Muscle layer of colon (tissue), 2 donors: ENCODE data around the gene KIF3A.
"Not testable (repeated sequence)": the region's sequence is repeated elsewhere in the genome, so short reads cannot be mapped to it uniquely, and the experiment has no call there.

ENCODE experiments used
- H3K27ac ChIP-seq: one replicate; pipeline ENCODE4 v1.7.0; 2013; ENCODE audit warnings: low read depth, mild to moderate bottlenecking, low read length, moderate library complexity
- H3K27me3 ChIP-seq, 2 donors: one replicate each; pipeline ENCODE4 v1.7.0; 2013; ENCODE audit warnings: low read length in 2 of 2, mild to moderate bottlenecking in 2 of 2; ENCODE audit not compliant: insufficient read depth in 2 of 2, control insufficient read depth in 1 of 2
- H3K36me3 ChIP-seq: one replicate; pipeline ENCODE4 v1.7.0; 2013; ENCODE audit warnings: mild to moderate bottlenecking, low read length; ENCODE audit not compliant: insufficient read depth
- H3K4me1 ChIP-seq: one replicate; pipeline ENCODE4 v1.7.0; 2013; ENCODE audit warnings: mild to moderate bottlenecking, low read length; ENCODE audit not compliant: insufficient read depth
- H3K4me3 ChIP-seq, 2 donors: one replicate each; pipeline ENCODE4 v1.7.0; 2013; ENCODE audit warnings: low read length in 2 of 2, low read depth in 1 of 2, mild to moderate bottlenecking in 1 of 2, moderate library complexity in 1 of 2
- H3K9ac ChIP-seq: one replicate; pipeline ENCODE4 v1.7.0; 2013; ENCODE audit warnings: low read length
- H3K9me3 ChIP-seq: one replicate; pipeline ENCODE4 v1.7.0; 2013; ENCODE audit warnings: mild to moderate bottlenecking, low read length
- donor health status: abdominal sarcoma.
- donor health status: Adenocarcinoma of cecum.

The KIF3A gene

DNA sequence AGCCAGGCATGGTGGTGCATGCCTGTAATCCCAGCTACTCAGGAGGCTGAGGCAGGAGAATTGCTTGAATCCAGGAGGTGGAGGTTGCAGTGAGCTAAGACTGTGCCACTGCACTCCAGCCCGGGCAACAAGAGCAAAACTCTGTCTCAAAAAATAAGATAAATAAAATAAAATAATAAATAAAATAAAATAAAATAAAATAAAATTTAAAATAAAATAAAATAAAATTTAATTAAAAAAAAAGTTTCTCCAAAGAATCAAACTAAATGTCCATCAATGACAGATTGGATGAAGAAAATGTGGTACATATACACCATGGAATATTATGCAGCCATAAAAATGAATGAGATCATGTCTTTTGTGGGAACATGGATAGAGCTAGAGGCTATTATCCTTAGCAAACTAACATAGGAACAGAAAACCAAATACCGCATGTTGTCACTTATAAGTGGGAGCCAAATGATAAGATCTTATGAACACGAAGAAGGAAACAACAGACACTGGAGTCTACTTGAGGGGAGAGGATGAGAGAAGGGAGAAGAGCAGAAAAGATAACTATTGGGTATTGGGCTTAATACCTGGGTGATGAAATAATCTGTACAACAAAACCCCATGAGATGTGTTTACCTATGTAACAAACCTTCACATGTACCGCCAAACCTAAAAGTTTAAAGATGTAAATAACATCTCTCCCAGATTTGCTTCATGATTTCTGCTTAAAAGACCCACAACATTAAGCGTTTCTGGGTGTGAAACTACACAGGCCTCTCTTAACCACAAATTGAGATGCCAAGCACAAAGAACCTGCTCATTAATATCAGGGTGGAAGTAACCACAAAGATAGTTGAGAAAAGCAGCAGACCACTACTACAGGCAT lies 45.4 kb downstream of the KIF3A start:
- H3K4me1 ChIP-seq, H3K4me3 ChIP-seq, H3K9ac ChIP-seq, H3K27me3 ChIP-seq, H3K36me3 ChIP-seq, H3K27ac ChIP-seq, H3K9me3 ChIP-seq: not testable (repeated sequence)

DNA sequence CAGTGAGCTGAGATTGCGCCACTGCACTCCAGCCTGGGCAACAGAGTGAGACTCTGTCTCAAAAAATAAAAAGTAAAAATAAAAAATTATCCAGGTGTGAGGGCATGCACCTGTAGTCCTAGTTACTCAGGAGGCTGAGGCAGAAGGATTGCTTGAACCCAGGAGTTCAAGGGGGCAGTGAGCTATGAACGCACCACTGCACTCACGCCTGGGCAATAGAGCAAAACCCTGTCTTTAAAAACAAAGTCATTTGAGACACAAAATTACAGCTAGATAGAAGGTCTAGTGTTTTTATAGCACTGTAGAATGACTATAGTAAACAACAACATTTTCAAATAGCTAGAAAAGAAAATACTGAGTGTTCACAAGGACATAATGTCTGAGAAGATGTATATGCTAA lies 47.2 kb downstream of the KIF3A start:
- Histone ChIP-seq H3K36me3 (no peaks in the 10 kb centered on the region), H3K4me3 (no peak overlapping the region), H3K4me1 (no peaks in the 10 kb centered on the region), H3K27me3 (no peaks in the 10 kb centered on the region), H3K9ac (no peak overlapping the region), H3K27ac (no peak overlapping the region), H3K9me3 (no peaks in the 10 kb centered on the region)

DNA sequence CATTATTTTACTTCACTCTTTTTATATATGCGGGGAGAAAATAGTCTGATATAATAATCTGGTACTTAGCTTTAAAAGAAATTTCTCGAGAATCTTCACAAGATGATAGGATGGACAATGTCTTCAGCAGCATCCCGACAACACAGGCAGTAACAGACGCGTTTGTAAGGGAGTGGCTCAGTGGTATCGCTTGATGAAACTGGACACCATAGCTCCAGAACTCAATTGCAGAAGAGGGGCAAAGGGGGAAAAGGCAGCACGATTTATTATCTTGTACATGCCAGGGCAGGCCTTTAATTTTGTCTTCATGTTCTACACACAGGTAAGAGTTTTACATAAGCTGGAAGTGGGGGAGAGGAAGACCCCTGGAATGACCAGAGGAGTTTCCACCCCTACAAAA lies 47.8 kb downstream of the KIF3A start:
- no peaks in the 10 kb centered on the region for H3K27me3 ChIP-seq
- no peak overlapping the region for H3K4me3 ChIP-seq
- H3K9me3 ChIP-seq = no peaks in the 10 kb centered on the region
- H3K9ac ChIP-seq = no peak overlapping the region
- no peaks in the 10 kb centered on the region for H3K36me3 ChIP-seq
- no peaks in the 10 kb centered on the region for H3K4me1 ChIP-seq
- H3K27ac ChIP-seq = no peak overlapping the region

DNA sequence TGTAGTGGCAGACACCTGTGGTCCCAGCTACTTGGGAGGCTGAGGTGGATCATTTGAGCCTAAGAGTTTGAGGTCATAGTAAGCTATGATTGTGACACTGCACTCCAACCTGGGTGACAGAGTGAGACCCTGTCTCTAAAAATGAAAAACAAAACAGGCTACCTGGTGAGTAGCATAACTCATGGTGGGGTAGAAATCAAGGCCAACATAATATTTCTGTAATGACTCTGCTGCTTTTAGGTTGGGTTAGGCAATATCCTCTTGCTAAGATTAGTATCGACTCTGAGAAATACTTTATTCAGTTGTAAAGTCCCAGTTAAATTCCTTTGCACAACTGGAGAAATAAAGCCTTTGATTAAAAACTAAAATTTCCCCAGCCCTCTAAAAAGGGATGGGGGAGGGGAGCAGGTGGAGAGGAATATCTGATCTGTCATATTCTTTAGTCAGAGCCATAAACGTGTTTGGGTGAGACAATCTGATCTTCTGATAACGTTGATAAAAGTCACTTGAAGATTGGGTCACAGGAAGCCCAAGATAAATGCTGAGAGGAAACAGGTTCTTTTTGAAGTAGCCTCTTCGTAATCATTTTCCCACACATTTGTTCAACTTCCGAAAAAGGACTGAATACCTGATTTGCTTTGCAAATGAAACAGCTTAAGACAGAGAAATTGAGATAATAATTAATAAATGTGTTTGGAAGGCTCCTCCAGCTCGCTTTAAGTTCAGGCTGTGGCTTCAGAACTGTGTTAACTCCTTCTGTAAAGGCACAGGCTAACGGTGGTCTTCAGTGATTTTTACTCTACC lies 48.6 kb downstream of the KIF3A start:
- H3K27ac ChIP-seq = no peak overlapping the region
- H3K4me3 ChIP-seq = no peak overlapping the region
- H3K9me3 ChIP-seq = no peaks in the 10 kb centered on the region
- H3K36me3 ChIP-seq = no peaks in the 10 kb centered on the region
- H3K9ac ChIP-seq = no peak overlapping the region
- no peaks in the 10 kb centered on the region for H3K4me1 ChIP-seq
- no peaks in the 10 kb centered on the region for H3K27me3 ChIP-seq

DNA sequence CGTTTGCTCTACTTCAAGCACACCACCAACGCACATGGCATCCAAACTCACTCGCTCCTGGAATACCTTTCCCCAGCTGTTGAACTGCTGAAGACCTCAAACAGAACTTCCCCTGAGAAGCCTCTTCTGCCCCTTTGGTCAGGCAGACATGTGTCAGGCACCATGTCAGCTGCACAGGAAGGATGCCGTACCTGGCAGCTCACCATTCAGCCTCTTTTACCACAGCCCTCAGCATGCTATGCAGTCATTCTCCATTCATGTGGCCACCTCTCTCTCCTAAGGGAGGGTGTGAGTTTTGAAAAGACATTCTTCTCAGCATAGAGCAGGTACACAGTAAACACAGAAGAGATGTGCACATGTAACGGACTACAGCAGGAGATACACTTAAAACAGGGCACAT lies 49.4 kb downstream of the KIF3A start:
- H3K9me3 ChIP-seq = no peaks in the 10 kb centered on the region
- no peak overlapping the region for H3K9ac ChIP-seq
- H3K4me3 ChIP-seq = no peak overlapping the region
- H3K36me3 ChIP-seq = no peaks in the 10 kb centered on the region
- H3K27ac ChIP-seq = no peak overlapping the region
- no peaks in the 10 kb centered on the region for H3K4me1 ChIP-seq
- H3K27me3 ChIP-seq = no peaks in the 10 kb centered on the region

DNA sequence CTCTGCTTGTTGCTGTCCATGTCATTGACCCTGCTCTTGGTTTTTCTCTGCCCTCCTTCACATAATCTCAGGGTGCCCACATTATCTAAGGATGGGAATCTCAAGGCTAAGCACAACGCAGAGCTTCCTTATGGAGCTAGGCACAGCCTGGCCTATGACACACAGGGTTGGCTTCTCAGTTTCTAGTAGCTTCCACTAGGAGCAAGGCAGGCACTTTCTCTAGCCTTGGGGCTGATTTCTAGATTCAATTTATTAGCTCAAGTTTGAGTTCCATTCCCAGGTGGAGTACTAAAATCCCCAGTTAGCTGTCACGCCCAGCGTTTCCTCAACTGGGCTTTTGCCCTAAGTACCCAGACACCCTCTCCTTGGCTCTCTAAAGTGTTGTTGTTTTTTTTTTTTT lies 51.2 kb downstream of the KIF3A start:
- Histone ChIP-seq H3K9ac (no peak overlapping the region), H3K9me3 (no peaks in the 10 kb centered on the region), H3K27ac (no peak overlapping the region), H3K4me3 (no peak overlapping the region), H3K36me3 (no peaks in the 10 kb centered on the region), H3K4me1 (no peaks in the 10 kb centered on the region), H3K27me3 (no peaks in the 10 kb centered on the region)

DNA sequence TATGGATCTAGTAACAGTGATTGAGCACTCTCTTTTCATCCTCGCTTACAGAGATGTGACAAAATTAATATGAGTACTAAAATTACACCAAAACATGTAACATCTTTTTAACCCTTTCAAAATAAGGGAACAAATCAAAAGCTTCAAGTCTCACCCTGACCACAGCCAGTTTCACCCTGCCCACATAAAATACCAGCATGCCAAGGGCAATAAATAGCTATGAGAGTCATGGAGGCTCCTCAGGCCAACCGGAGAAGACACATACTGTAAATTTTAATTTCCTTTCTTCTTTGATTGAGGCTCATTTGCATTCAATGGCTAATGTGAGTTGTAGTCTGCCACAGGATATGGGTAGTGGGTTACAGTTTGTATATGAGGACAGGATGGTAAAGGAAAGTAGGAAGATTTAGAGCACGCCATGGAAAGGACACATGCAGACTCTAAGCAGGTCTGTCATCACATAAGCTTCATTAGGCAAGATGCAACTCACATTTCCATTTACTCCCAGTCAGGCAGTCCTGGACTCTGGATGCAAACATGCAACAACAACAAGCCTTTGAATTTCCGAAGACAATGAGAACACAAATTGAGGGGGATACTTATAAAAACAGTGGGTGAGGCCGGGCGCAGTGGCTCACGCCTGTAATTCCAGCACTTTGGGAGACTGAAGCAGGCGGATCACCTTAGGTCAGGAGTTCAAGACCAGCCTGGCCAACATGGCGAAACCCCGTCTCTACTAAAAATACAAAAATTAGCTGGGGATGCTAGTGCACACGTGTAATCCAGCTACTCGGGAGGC lies 52.2 kb downstream of the KIF3A start:
- Histone ChIP-seq H3K9me3 (no peaks in the 10 kb centered on the region), H3K4me3 (no peak overlapping the region), H3K27me3 (no peaks in the 10 kb centered on the region), H3K4me1 (no peaks in the 10 kb centered on the region), H3K9ac (no peak overlapping the region), H3K36me3 (no peaks in the 10 kb centered on the region), H3K27ac (no peak overlapping the region)

DNA sequence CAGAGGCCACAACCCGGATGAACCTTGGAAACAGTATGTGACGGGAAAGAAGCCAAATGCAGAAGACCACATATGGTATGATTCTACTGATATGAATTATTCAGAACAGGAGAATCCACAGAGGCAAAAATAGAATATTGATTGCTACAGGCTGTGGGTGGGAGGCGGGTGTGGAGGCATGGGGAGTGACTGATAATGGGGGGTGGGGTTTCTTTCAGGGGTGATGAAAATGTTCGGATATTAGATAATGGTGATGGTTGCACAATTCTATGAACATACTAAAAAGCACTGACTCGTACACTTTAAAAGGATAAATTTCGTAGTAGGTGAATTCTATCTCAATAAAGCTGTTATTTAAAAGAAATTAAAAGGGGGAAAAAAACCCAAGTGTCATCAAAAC lies 52.9 kb downstream of the KIF3A start:
- Histone ChIP-seq H3K4me3 (no peak overlapping the region), H3K4me1 (no peaks in the 10 kb centered on the region), H3K9me3 (no peaks in the 10 kb centered on the region), H3K27ac (no peak overlapping the region), H3K36me3 (no peaks in the 10 kb centered on the region), H3K9ac (no peak overlapping the region), H3K27me3 (no peaks in the 10 kb centered on the region)

DNA sequence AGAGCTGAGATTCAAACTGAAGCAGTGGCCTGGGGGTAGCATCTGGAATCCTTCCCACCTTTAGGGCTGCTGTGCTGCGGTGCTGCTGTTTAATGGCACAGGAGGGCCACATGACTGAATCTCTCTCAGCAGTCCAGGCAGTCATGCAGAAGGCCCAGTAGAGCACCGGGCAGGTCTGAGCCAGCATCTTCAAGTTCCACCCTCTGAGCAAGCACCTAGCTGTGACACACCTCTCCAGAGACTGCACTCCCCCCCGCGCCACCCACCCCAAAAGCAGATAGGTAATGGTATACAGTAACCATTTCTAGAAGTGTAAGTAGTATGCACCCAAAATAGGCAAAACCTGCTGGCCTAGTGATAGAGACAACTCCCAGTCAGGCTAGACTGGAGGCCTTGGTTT lies 55.4 kb downstream of the KIF3A start:
- H3K27ac ChIP-seq = no peak overlapping the region
- no peak overlapping the region for H3K9ac ChIP-seq
- no peak overlapping the region for H3K4me3 ChIP-seq
- H3K4me1 ChIP-seq = peaks cover 6% of the 10 kb centered on the region
- no peaks in the 10 kb centered on the region for H3K36me3 ChIP-seq
- no peaks in the 10 kb centered on the region for H3K9me3 ChIP-seq
- H3K27me3 ChIP-seq = no peaks in the 10 kb centered on the region

DNA sequence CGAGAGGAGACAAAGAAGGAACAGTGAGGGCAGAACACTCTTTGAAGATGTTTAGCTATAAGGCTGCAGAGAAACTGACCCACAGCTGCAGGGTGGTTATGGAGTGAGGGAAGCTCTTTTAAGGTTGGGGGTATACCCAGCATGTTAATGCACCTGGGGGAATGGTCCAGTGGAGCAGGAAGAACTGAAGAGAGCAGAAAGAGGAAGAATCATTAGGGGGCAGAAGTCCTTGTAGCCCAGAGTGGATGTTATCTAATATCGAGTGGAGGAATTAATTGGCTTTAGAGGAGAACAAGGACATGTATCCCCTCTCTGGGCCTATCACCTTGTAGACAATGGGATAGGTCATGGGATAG lies 55.9 kb downstream of the KIF3A start:
- H3K27me3 ChIP-seq = no peaks in the 10 kb centered on the region
- H3K9ac ChIP-seq = no peak overlapping the region
- no peak overlapping the region for H3K4me3 ChIP-seq
- H3K4me1 ChIP-seq = peaks cover 6% of the 10 kb centered on the region
- no peak overlapping the region for H3K27ac ChIP-seq
- H3K9me3 ChIP-seq = no peaks in the 10 kb centered on the region
- no peaks in the 10 kb centered on the region for H3K36me3 ChIP-seq

DNA sequence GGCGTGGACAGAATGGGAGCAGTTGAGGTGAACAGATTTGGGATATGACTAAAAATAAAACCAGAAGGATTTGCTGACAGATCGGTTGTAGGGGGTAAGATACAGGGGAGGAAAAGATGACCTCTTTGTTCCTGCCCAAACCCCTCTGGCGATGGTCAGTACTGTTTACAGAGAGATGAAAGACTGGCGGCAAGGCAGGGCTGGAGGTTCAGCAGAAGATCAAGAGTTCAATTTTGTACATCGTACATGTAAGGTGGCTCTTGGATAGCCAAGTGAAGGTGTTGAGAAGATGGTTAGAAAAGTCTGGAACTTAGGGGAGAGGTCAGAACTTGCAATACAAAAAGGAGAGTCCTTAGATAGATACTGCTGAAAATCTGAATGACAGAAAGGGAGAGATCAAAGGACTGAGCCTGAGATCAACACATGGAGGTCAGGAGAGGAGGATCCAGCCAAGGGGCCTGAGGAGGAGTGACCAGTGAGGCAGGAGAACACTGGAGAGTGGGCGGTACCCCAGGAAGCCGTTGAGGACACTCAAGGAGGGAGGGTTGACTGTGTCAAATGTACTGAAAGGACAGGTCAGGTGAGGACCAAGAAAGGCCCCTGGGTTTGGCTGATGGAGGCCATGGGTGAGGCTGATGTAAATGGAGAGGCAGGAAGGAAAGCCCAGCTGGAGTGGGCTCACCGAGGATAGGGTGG lies 56.4 kb downstream of the KIF3A start:
- no peak overlapping the region for H3K9ac ChIP-seq
- no peak overlapping the region for H3K4me3 ChIP-seq
- no peak overlapping the region for H3K27ac ChIP-seq
- H3K27me3 ChIP-seq = no peaks in the 10 kb centered on the region
- no peaks in the 10 kb centered on the region for H3K9me3 ChIP-seq
- peaks cover 6% of the 10 kb centered on the region for H3K4me1 ChIP-seq
- no peaks in the 10 kb centered on the region for H3K36me3 ChIP-seq
